HEK293 (cell line): ENCODE measurements around the gene EHD1.

Source experiments
- CTCF ChIA-PET: fragments of 350-600 bp; formaldehyde crosslinking; extraction: SDS; loops from one replicate; lab custom pipeline; 2021; ENCODE audit warnings: antibody characterized with exemption; lab: Yijun Ruan, JAX
- POLR2A ChIA-PET: fragments of 300-600 bp; formaldehyde crosslinking; extraction: SDS; loops from one replicate; lab custom pipeline; 2020; ENCODE audit warnings: antibody characterized with exemption, inconsistent platforms; lab: Yijun Ruan, JAX
- H3K27ac ChIP-seq: fragments of 200-500 bp; sonication (Bioruptor generic); 2 replicates; pipeline ENCODE4 v1.5.1; 2014; ENCODE audit warnings: low read depth, low read length, control low read depth, inconsistent platforms; ENCODE audit errors: extremely low read depth
- H3K36me3 ChIP-seq, 2 experiments: fragments of 200-500 bp in 1 of 2; sonication (Bioruptor generic) in 1 of 2; 1 replicate in 1 of 2; 2 replicates in 1 of 2; pipeline ENCODE4 v1.5.1; 2014 to 2017; ENCODE audit warnings: inconsistent platforms in 2 of 2, low read length in 2 of 2; ENCODE audit not compliant: control insufficient read depth in 2 of 2, insufficient read depth in 1 of 2
- H3K4me1 ChIP-seq: fragments of 200-500 bp; sonication (Bioruptor generic); 2 replicates; pipeline ENCODE4 v1.5.1; 2014; ENCODE audit warnings: mild to moderate bottlenecking, low read length, inconsistent platforms; ENCODE audit not compliant: control insufficient read depth, insufficient read depth
- H3K4me3 ChIP-seq: 2 replicates; pipeline ENCODE4 v1.5.1; 2011; ENCODE audit warnings: low read depth, mild to moderate bottlenecking, control low read depth, low read length, moderate library complexity
- H3K9me3 ChIP-seq: fragments of 200-500 bp; sonication (Bioruptor generic); 2 replicates; pipeline ENCODE4 v1.5.1; 2014; ENCODE audit warnings: low read depth, low read length, inconsistent platforms; ENCODE audit not compliant: control insufficient read depth, insufficient read depth
- HOXD13 ChIP-seq: sonication (generic); formaldehyde crosslinking; IDR thresholded peaks from 2 replicates; pipeline ENCODE4 v1.8.0; 2022; ENCODE audit warnings: missing genetic modification reagents, borderline replicate concordance
- SP2 ChIP-seq: fragments of 450-650 bp; formaldehyde crosslinking; IDR thresholded peaks from 2 replicates; pipeline ENCODE4 v1.5.1; 2016; ENCODE audit warnings: missing biosample characterization, missing genetic modification characterization
- ZBTB6 ChIP-seq: fragments of 450-650 bp; formaldehyde crosslinking; IDR thresholded peaks from 2 replicates; pipeline ENCODE4 v1.5.1; 2017; ENCODE audit warnings: missing biosample characterization, missing genetic modification characterization
- ZNF10 ChIP-seq: fragments of 450-650 bp; formaldehyde crosslinking; IDR thresholded peaks from 2 replicates; pipeline ENCODE4 v1.5.1; 2017; ENCODE audit warnings: missing biosample characterization, missing genetic modification characterization
- ZNF157 ChIP-seq: fragments of 450-650 bp; formaldehyde crosslinking; IDR thresholded peaks from 2 replicates; pipeline ENCODE4 v1.5.1; 2016; ENCODE audit warnings: missing biosample characterization, missing genetic modification characterization
- ZNF274 ChIP-seq, 2 experiments: fragments of 200-500 bp in 1 of 2; fragments of 450-650 bp in 1 of 2; sonication (Bioruptor generic) in 1 of 2; formaldehyde crosslinking in 1 of 2; IDR thresholded peaks; 2 replicates each; pipeline versions ENCODE4 v1.5.1 to v1.6.1; 2014 to 2016; ENCODE audit warnings: borderline replicate concordance in 1 of 2, inconsistent platforms in 1 of 2, low read length in 1 of 2, missing biosample characterization in 1 of 2, missing genetic modification characterization in 1 of 2
- ZNF335 ChIP-seq: fragments of 450-650 bp; formaldehyde crosslinking; conservative IDR thresholded peaks from 2 replicates; pipeline ENCODE4 v1.5.1; 2016; ENCODE audit warnings: missing biosample characterization, missing genetic modification characterization
- ZNF354C ChIP-seq: fragments of 450-650 bp; formaldehyde crosslinking; IDR thresholded peaks from 2 replicates; pipeline ENCODE4 v1.5.1; 2016; ENCODE audit warnings: missing biosample characterization, missing genetic modification characterization, low read depth, borderline replicate concordance
- ZNF404 ChIP-seq: fragments of 450-650 bp; formaldehyde crosslinking; IDR thresholded peaks from 2 replicates; pipeline ENCODE4 v1.5.1; 2017; ENCODE audit warnings: missing biosample characterization, missing genetic modification characterization
- ZNF416 ChIP-seq: fragments of 450-650 bp; formaldehyde crosslinking; IDR thresholded peaks from 2 replicates; pipeline ENCODE4 v1.5.1; 2016; ENCODE audit warnings: missing biosample characterization, missing genetic modification characterization
- ZNF449 ChIP-seq: fragments of 450-650 bp; formaldehyde crosslinking; IDR thresholded peaks from 2 replicates; pipeline ENCODE4 v1.5.1; 2017; ENCODE audit warnings: missing biosample characterization, mild to moderate bottlenecking, missing genetic modification characterization, moderate library complexity
- ZNF571 ChIP-seq: fragments of 450-650 bp; formaldehyde crosslinking; IDR thresholded peaks from 2 replicates; pipeline ENCODE4 v1.5.0; 2017; ENCODE audit warnings: missing biosample characterization, missing genetic modification characterization
- ZNF629 ChIP-seq: fragments of 450-650 bp; formaldehyde crosslinking; IDR thresholded peaks from 2 replicates; pipeline ENCODE4 v1.5.1; 2017; ENCODE audit warnings: missing biosample characterization, missing genetic modification characterization
- ZNF792 ChIP-seq: fragments of 450-650 bp; formaldehyde crosslinking; IDR thresholded peaks from 2 replicates; pipeline ENCODE4 v1.5.1; 2016; ENCODE audit warnings: missing biosample characterization, missing genetic modification characterization
- TF ChIP-seq, protein P1 (sequence below): fragments of 450-650 bp; formaldehyde crosslinking; optimal IDR thresholded peaks from 2 replicates; pipeline ENCODE3; 2016; ENCODE audit warnings: missing biosample characterization, mild to moderate bottlenecking, missing genetic modification characterization
- TF ChIP-seq, protein P2 (sequence below): fragments of 450-650 bp; formaldehyde crosslinking; conservative IDR thresholded peaks from 2 replicates; pipeline ENCODE4 v1.5.1; 2016; ENCODE audit warnings: low read depth, missing biosample characterization, missing genetic modification characterization

EHD1 gene

DNA sequence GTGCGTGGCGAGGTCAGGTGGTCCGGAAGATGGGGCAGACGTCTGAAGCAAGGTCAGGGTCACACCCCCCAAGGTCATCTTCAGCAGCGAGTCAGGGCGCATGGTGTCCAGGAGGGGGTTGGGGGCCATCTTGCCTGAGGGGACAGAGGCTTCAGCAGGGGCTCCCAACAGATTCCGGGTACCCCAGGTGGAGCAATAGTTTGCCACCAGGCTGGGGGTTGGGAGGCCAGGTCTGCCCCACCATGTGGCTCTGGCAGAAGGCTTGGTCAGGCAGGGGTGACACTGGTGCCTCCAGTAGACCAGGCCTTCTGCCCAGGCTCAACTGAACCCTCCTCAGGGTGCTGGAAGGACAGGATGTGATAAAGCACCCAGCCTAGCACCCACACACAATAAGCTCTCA lies 32.7 kb upstream of the EHD1 start:
- Histone ChIP-seq H3K27ac (no peak overlapping the region), H3K9me3 (no peaks in the 10 kb centered on the region), H3K4me3 (no peak overlapping the region), H3K36me3 (peaks cover 0 to 80% of the 10 kb centered on the region in 2 experiments; a peak in 1 of 3 replicates), H3K4me1 (no peaks in the 10 kb centered on the region)
- CTCF ChIA-PET: interaction anchor here (2.0 to 2.8 kb wide), 2 partner anchors 17 to 23 kb away, joined by 7 to 8 read pairs; no protein-coding TSS in a partner anchor
- POLR2A ChIA-PET: no interaction called here
- TF ChIP-seq, protein P1, sequence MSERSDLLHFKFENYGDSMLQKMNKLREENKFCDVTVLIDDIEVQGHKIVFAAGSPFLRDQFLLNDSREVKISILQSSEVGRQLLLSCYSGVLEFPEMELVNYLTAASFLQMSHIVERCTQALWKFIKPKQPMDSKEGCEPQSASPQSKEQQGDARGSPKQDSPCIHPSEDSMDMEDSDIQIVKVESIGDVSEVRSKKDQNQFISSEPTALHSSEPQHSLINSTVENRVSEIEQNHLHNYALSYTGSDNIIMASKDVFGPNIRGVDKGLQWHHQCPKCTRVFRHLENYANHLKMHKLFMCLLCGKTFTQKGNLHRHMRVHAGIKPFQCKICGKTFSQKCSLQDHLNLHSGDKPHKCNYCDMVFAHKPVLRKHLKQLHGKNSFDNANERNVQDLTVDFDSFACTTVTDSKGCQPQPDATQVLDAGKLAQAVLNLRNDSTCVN (tag by site-specific recombination): no peak

- Histone ChIP-seq H3K9me3 (no peaks in the 10 kb centered on the region), H3K27ac (no peak overlapping the region), H3K36me3 (peaks cover 0 to 86% of the 10 kb centered on the region in 2 experiments; a peak in 1 of 3 replicates), H3K4me1 (no peaks in the 10 kb centered on the region), H3K4me3 (no peak overlapping the region)
- TF ChIP-seq ZNF629 (tag by site-specific recombination) (no peak), HOXD13 (CRISPR knock-in tag) (no peak), ZNF10 (tag by site-specific recombination) (no peak), ZBTB6 (tag by site-specific recombination) (no peak), SP2 (tag by site-specific recombination) (no peak), ZNF354C (tag by site-specific recombination) (no peak), ZNF157 (tag by site-specific recombination) (no peak), ZNF449 (no peak), ZNF416 (tag by site-specific recombination) (no peak), ZNF404 (no peak), ZNF335 (no peak), ZNF571 (tag by site-specific recombination) (no peak), ZNF792 (tag by site-specific recombination) (no peak), ZNF274 (IDR thresholded peaks at IDR 0.05; ENCODE audit: low read length) (no peak), ZNF274 (tag by site-specific recombination; IDR thresholded peaks at IDR 0.05; ENCODE audit: borderline replicate concordance) (no peak)
- TF ChIP-seq, protein P2, sequence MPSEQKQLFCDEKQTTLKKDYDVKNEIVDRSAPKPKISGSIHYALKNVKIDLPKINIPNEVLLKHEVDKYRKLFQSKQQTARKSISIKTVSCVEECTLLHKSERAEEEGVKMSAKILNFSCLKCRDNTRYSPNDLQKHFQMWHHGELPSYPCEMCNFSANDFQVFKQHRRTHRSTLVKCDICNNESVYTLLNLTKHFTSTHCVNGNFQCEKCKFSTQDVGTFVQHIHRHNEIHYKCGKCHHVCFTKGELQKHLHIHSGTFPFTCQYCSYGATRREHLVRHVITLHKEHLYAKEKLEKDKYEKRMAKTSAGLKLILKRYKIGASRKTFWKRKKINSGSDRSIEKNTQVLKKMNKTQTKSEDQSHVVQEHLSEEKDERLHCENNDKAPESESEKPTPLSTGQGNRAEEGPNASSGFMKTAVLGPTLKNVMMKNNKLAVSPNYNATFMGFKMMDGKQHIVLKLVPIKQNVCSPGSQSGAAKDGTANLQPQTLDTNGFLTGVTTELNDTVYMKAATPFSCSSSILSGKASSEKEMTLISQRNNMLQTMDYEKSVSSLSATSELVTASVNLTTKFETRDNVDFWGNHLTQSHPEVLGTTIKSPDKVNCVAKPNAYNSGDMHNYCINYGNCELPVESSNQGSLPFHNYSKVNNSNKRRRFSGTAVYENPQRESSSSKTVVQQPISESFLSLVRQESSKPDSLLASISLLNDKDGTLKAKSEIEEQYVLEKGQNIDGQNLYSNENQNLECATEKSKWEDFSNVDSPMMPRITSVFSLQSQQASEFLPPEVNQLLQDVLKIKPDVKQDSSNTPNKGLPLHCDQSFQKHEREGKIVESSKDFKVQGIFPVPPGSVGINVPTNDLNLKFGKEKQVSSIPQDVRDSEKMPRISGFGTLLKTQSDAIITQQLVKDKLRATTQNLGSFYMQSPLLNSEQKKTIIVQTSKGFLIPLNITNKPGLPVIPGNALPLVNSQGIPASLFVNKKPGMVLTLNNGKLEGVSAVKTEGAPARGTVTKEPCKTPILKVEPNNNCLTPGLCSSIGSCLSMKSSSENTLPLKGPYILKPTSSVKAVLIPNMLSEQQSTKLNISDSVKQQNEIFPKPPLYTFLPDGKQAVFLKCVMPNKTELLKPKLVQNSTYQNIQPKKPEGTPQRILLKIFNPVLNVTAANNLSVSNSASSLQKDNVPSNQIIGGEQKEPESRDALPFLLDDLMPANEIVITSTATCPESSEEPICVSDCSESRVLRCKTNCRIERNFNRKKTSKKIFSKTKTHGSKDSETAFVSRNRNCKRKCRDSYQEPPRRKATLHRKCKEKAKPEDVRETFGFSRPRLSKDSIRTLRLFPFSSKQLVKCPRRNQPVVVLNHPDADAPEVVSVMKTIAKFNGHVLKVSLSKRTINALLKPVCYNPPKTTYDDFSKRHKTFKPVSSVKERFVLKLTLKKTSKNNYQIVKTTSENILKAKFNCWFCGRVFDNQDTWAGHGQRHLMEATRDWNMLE: no peak
- TF ChIP-seq, protein P1 (tag by site-specific recombination): no peak
- ChIA-PET POLR2A (no interaction called here), CTCF (interaction anchor here (2.0 kb wide), 1 partner anchor 17 kb away, joined by 7 read pairs; no protein-coding TSS in a partner anchor)
Measured at GRCh38 chr11:64910451-64911093, 32.2 kb upstream of the EHD1 start.
